Panc1 (cell line): ENCODE results near the gene DCUN1D4. TPM values are rescaled to one million over a fixed set of nuclear protein-coding genes. Genes with fewer than 3 reads are reported as not detected.

ENCODE experiments used
- ATAC-seq: fragments of 200-7000 bp; cut with Tn5 transposase; 2 replicates; pipeline ENCODE4 v1.9.1; 2020; ENCODE audit warnings: mild to moderate bottlenecking, moderate library complexity
- BruUV-seq: library from RNA; stranded (reverse); fragments of 400-500 nt; replicated peaks from 2 replicates; lab custom pipeline; 2021; lab: Mats Ljungman, UMichigan
- CTCF ChIA-PET: fragments of 300-600 bp; sonication (Branson Sonifier 250); formaldehyde crosslinking; loops from one replicate; lab custom pipeline; 2022; ENCODE audit warnings: antibody characterized with exemption; lab: Charles Lee
- POLR2A ChIA-PET: fragments of 300-600 bp; sonication (Branson Sonifier 250); formaldehyde crosslinking; loops from one replicate; lab custom pipeline; 2022; ENCODE audit warnings: antibody characterized with exemption; lab: Charles Lee
- DNase-seq: peaks from one replicate; pipeline ENCODE4 v3.0.0-alpha.2; 2010; ENCODE audit warnings: low read depth, low spot score
- H3K27ac ChIP-seq: 2 replicates; pipeline ENCODE4 v1.5.1; 2011; ENCODE audit warnings: mild to moderate bottlenecking, low read length, inconsistent platforms
- H3K27me3 ChIP-seq: fragments of 200-500 bp; sonication (Bioruptor generic); 2 replicates; pipeline ENCODE4 v1.6.0; 2014; ENCODE audit warnings: low read length, inconsistent platforms; ENCODE audit not compliant: control insufficient read depth, insufficient read depth
- H3K36me3 ChIP-seq: fragments of 200-500 bp; sonication (Bioruptor generic); 2 replicates; pipeline ENCODE4 v1.5.1; 2014; ENCODE audit warnings: inconsistent platforms, mild to moderate bottlenecking, low read length, moderate library complexity; ENCODE audit not compliant: control insufficient read depth, insufficient read depth
- H3K4me1 ChIP-seq: 2 replicates; pipeline ENCODE4 v1.5.1; 2011; ENCODE audit warnings: inconsistent platforms, mild to moderate bottlenecking, low read length, moderate library complexity; ENCODE audit not compliant: control insufficient read depth, insufficient read depth
- H3K4me3 ChIP-seq, 2 experiments: 2 replicates each; pipeline ENCODE4 v1.5.1; 2011 to 2012; ENCODE audit warnings: low read depth in 2 of 2, low read length in 2 of 2, mild to moderate bottlenecking in 2 of 2, inconsistent platforms in 1 of 2, moderate library complexity in 1 of 2
- H3K9me3 ChIP-seq: fragments of 200-500 bp; sonication (Bioruptor generic); 2 replicates; pipeline ENCODE4 v1.5.1; 2014; ENCODE audit warnings: low read depth, mild to moderate bottlenecking, inconsistent platforms, low read length, moderate library complexity; ENCODE audit not compliant: control insufficient read depth, insufficient read depth
- POLR2AphosphoS5 ChIP-seq: IDR thresholded peaks from 2 replicates; pipeline ENCODE4 v1.6.1; 2012; ENCODE audit warnings: mild to moderate bottlenecking, low read depth, low read length, moderate library complexity
- SIN3A ChIP-seq: IDR thresholded peaks from 2 replicates; pipeline ENCODE4 v1.6.1; 2012; ENCODE audit warnings: low read depth, mild to moderate bottlenecking, low read length, moderate library complexity, borderline replicate concordance; ENCODE audit not compliant: insufficient read depth
- TCF7L2 ChIP-seq: IDR thresholded peaks from 2 replicates; pipeline ENCODE4 v1.6.1; 2011; ENCODE audit warnings: mild to moderate bottlenecking, low read depth, low read length, inconsistent platforms
- in situ Hi-C: cut with HindIII; loops from 2 replicates; pipeline ENCODE4 v1.10.0; 2016; ENCODE audit warnings: low sequenced_read_pairs, low pct_unique_long_range_greater_than_20kb
- intact Hi-C: fragments of 100-400 bp; cut with micrococcal nuclease; formaldehyde crosslinking; loops from one replicate; pipeline ENCODE4 v1.10.0; 2022; ENCODE audit not compliant: unreplicated experiment
- total RNA-seq: library from RNA; stranded (reverse); gene quantifications from one replicate; pipeline ENCODE4 v1.2.1, GENCODE V29; 2021; ENCODE audit not compliant: unreplicated experiment
- TF ChIP-seq, protein P1 (sequence below), 2 experiments: IDR thresholded peaks; 2 replicates each; pipeline ENCODE4 v1.6.1; 2011 to 2012; ENCODE audit warnings: low read depth in 2 of 2, control low read depth in 1 of 2, low read length in 1 of 2, mild to moderate bottlenecking in 1 of 2, moderate library complexity in 1 of 2; ENCODE audit not compliant: insufficient read depth in 1 of 2
- TF ChIP-seq, protein P2 (sequence below): fragments of 450-650 bp; IDR thresholded peaks from 2 replicates; pipeline ENCODE4 v1.5.1; 2017; ENCODE audit warnings: mild to moderate bottlenecking

The DCUN1D4 gene
- total RNA-seq, 1 experiment from 2014 or later: 64.6 TPM

DNA sequence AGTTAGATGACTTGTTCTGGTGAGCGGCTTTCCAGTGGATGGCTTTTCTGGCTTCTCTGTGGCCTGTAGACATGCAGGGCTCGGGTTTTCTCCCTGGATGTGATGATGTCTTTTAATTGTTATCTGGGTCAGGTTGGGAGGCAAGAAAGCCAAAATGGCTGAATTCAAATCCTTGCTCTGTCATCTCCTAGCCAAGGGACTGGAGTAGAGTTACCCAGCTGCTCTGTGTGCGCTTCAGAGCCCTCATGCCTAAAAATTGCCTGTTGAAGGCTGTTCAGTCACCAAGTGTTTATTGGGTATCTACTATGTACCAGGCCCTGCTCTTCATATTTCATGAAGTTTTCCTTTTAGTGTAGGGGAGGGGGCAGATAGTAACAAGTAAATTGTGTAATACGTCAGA is 7.3 kb downstream of the DCUN1D4 start:
- H3K4me1 ChIP-seq: peaks cover 25% of the 10 kb centered on the region
- intact Hi-C loops (no loop called here), in situ Hi-C loops (no loop called here)
- no peaks in the 10 kb centered on the region for H3K9me3 ChIP-seq
- no peak for TF ChIP-seq SIN3A
- TF ChIP-seq, protein P1, sequence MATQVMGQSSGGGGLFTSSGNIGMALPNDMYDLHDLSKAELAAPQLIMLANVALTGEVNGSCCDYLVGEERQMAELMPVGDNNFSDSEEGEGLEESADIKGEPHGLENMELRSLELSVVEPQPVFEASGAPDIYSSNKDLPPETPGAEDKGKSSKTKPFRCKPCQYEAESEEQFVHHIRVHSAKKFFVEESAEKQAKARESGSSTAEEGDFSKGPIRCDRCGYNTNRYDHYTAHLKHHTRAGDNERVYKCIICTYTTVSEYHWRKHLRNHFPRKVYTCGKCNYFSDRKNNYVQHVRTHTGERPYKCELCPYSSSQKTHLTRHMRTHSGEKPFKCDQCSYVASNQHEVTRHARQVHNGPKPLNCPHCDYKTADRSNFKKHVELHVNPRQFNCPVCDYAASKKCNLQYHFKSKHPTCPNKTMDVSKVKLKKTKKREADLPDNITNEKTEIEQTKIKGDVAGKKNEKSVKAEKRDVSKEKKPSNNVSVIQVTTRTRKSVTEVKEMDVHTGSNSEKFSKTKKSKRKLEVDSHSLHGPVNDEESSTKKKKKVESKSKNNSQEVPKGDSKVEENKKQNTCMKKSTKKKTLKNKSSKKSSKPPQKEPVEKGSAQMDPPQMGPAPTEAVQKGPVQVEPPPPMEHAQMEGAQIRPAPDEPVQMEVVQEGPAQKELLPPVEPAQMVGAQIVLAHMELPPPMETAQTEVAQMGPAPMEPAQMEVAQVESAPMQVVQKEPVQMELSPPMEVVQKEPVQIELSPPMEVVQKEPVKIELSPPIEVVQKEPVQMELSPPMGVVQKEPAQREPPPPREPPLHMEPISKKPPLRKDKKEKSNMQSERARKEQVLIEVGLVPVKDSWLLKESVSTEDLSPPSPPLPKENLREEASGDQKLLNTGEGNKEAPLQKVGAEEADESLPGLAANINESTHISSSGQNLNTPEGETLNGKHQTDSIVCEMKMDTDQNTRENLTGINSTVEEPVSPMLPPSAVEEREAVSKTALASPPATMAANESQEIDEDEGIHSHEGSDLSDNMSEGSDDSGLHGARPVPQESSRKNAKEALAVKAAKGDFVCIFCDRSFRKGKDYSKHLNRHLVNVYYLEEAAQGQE (IDR thresholded peaks at IDR 0.05; ENCODE audit: insufficient read depth in 1 of 2, low read depth in 2 of 2, low read length in 1 of 2): no peak
- BruUV-seq: no TSS peak
- CTCF ChIA-PET: no interaction called here
- H3K27ac ChIP-seq: no peak overlapping the region
- no peaks in the 10 kb centered on the region for H3K27me3 ChIP-seq
- POLR2A ChIA-PET: no interaction called here
- H3K36me3 ChIP-seq: no peaks in the 10 kb centered on the region; the same call in 1 of the 2 replicates
- H3K4me3 ChIP-seq: no peak overlapping the region
- DNase-seq: no peak
- no peak for ATAC-seq

DNA sequence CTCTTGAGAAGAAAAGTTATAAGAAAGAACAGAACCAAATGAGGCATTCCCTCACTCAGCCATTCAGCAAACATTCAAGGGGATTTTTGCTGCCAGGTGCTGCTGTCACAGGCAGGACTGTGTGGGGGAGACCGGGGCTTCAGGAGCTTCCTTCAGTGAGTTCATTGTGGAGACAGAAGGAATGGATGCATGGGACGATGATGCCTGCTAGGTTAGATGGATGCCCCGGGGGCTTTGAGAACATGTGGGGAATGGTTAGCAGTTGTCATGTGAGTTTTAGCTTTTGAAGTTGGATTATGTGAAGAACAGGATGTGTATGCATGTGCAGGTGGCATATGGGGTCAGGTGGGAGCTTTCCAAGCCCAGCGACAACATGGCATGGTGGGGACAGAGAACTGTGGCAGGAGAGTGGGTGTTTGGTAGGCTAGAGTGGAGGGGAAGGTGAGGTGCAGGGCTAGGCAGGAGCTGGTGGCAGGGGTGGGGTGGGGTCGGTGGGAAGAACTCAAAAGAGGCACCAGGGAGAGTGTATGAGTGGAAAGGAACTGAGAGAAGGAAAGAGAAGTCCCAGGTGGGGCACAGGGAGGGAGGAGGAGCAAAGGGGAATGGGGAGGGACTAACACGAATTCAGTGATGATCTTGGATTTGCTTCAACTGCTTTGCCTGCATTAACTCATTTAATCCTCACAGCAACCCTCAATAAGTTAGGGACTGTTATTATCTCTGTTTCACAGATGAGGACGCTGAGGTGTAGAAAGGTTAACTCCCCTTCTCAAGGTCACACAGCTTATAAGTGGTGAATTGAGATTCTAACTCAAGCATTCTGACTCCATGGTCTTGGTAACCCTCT is 8.4 kb downstream of the DCUN1D4 start:
- ATAC-seq (peak; percentile 35), DNase-seq (no peak)
- no peaks in the 10 kb centered on the region for H3K9me3 ChIP-seq
- POLR2A ChIA-PET: interaction anchor here (0.6 kb wide), 1 partner anchor 128 kb away, joined by 3 read pairs; no protein-coding TSS in a partner anchor
- peaks cover 20% of the 10 kb centered on the region for H3K4me1 ChIP-seq
- no TSS peak for BruUV-seq
- no peaks in the 10 kb centered on the region for H3K27me3 ChIP-seq
- TF ChIP-seq SIN3A: no peak
- TF ChIP-seq, protein P1 (IDR thresholded peaks at IDR 0.05; ENCODE audit: insufficient read depth in 1 of 2, low read depth in 2 of 2, low read length in 1 of 2): no peak
- TF ChIP-seq, protein P2, sequence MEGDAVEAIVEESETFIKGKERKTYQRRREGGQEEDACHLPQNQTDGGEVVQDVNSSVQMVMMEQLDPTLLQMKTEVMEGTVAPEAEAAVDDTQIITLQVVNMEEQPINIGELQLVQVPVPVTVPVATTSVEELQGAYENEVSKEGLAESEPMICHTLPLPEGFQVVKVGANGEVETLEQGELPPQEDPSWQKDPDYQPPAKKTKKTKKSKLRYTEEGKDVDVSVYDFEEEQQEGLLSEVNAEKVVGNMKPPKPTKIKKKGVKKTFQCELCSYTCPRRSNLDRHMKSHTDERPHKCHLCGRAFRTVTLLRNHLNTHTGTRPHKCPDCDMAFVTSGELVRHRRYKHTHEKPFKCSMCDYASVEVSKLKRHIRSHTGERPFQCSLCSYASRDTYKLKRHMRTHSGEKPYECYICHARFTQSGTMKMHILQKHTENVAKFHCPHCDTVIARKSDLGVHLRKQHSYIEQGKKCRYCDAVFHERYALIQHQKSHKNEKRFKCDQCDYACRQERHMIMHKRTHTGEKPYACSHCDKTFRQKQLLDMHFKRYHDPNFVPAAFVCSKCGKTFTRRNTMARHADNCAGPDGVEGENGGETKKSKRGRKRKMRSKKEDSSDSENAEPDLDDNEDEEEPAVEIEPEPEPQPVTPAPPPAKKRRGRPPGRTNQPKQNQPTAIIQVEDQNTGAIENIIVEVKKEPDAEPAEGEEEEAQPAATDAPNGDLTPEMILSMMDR: no peak
- no peak for TF ChIP-seq POLR2AphosphoS5
- TF ChIP-seq TCF7L2: no peak
- no peak overlapping the region for H3K4me3 ChIP-seq
- H3K36me3 ChIP-seq: no peaks in the 10 kb centered on the region
- CTCF ChIA-PET: no interaction called here
- intact Hi-C loops: no loop called here
- in situ Hi-C loops: no loop called here
- no peak overlapping the region for H3K27ac ChIP-seq
